Type B pancreatic cell (in vitro differentiated cells): ENCODE data around the gene FAM20C. TPM values are rescaled to one million over a fixed set of nuclear protein-coding genes. Genes with fewer than 3 reads are reported as not detected.

ENCODE experiments used
- DNase-seq: peaks from one replicate; pipeline ENCODE4 v3.0.0; 2021; ENCODE audit warnings: mixed read lengths; ENCODE audit not compliant: unreplicated experiment; ENCODE audit errors: extremely low spot score
- H3K27ac Mint-ChIP-seq: 2 replicates; pipeline ENCODE4 v1.8.0; 2021; ENCODE audit warnings: mild to moderate bottlenecking, mixed read lengths
- H3K27me3 Mint-ChIP-seq: 2 replicates; pipeline ENCODE4 v1.8.0; 2021; ENCODE audit warnings: mixed read lengths
- H3K36me3 Mint-ChIP-seq: 2 replicates; pipeline ENCODE4 v1.8.0; 2021; ENCODE audit warnings: mixed read lengths
- H3K4me1 Mint-ChIP-seq: one replicate; pipeline ENCODE4 v1.8.0; 2021; ENCODE audit warnings: mixed read lengths; ENCODE audit not compliant: unreplicated experiment
- H3K4me3 Mint-ChIP-seq: 2 replicates; pipeline ENCODE4 v1.8.0; 2021; ENCODE audit warnings: mild to moderate bottlenecking, mixed read lengths
- H3K9me3 Mint-ChIP-seq: 2 replicates; pipeline ENCODE4 v1.8.0; 2021; ENCODE audit warnings: mixed read lengths
- CTCF ChIP-seq: fragments of 200-600 bp; sonication (generic); conservative IDR thresholded peaks from 2 replicates; pipeline ENCODE4 v1.5.0; 2021; ENCODE audit warnings: antibody characterized with exemption, mild to moderate bottlenecking
- total RNA-seq: library from RNA; stranded (reverse); gene quantifications from 2 replicates; pipeline ENCODE4 v1.2.1, GENCODE V29; 2021; ENCODE audit warnings: low replicate concordance

FAM20C gene
- total RNA-seq, 1 donor from 2014 or later: 18.1 TPM

- H3K36me3 Mint-ChIP-seq: no peaks in the 10 kb centered on the region
- no peak for TF ChIP-seq CTCF
- H3K27me3 Mint-ChIP-seq: peaks cover 20% of the 10 kb centered on the region
- no peak for DNase-seq
- peaks cover 15% of the 10 kb centered on the region for H3K4me1 Mint-ChIP-seq
- no peaks in the 10 kb centered on the region for H3K9me3 Mint-ChIP-seq
- H3K4me3 Mint-ChIP-seq: no peak overlapping the region
- no peak overlapping the region for H3K27ac Mint-ChIP-seq
These were observed 29.6 kb upstream of the FAM20C start for GRCh38 chr7:162632-163297.

- DNase-seq: no peak
- Mint-ChIP-seq H3K4me1 (peaks cover 15% of the 10 kb centered on the region), H3K9me3 (no peaks in the 10 kb centered on the region), H3K27ac (no peak overlapping the region), H3K4me3 (no peak overlapping the region), H3K27me3 (peaks cover 17% of the 10 kb centered on the region), H3K36me3 (no peaks in the 10 kb centered on the region)
- no peak for TF ChIP-seq CTCF
These were observed 29.1 kb upstream of the FAM20C start for GRCh38 chr7:163298-163695.

- H3K9me3 Mint-ChIP-seq: no peaks in the 10 kb centered on the region
- no peaks in the 10 kb centered on the region for H3K36me3 Mint-ChIP-seq
- no peak for TF ChIP-seq CTCF
- H3K27me3 Mint-ChIP-seq: peaks cover 17% of the 10 kb centered on the region
- no peak overlapping the region for H3K4me3 Mint-ChIP-seq
- no peak for DNase-seq
- peaks cover 15% of the 10 kb centered on the region for H3K4me1 Mint-ChIP-seq
- no peak overlapping the region for H3K27ac Mint-ChIP-seq
These were observed 28.1 kb upstream of the FAM20C start for GRCh38 chr7:163971-164881.

- Mint-ChIP-seq H3K27me3 (peaks cover 22% of the 10 kb centered on the region), H3K9me3 (peaks cover 2% of the 10 kb centered on the region), H3K4me1 (peaks cover 15% of the 10 kb centered on the region), H3K27ac (peak overlapping the region; percentile 51), H3K36me3 (no peaks in the 10 kb centered on the region), H3K4me3 (no peak overlapping the region)
- no peak for TF ChIP-seq CTCF
- no peak for DNase-seq
These were observed 27.3 kb upstream of the FAM20C start for GRCh38 chr7:164882-165660.

- peak overlapping the region; percentile 51 for H3K27ac Mint-ChIP-seq
- no peaks in the 10 kb centered on the region for H3K36me3 Mint-ChIP-seq
- H3K27me3 Mint-ChIP-seq: peaks cover 26% of the 10 kb centered on the region
- DNase-seq: no peak
- no peak overlapping the region for H3K4me3 Mint-ChIP-seq
- H3K4me1 Mint-ChIP-seq: peaks cover 15% of the 10 kb centered on the region
- peaks cover 3% of the 10 kb centered on the region for H3K9me3 Mint-ChIP-seq
- TF ChIP-seq CTCF: no peak
These were observed 26.6 kb upstream of the FAM20C start for GRCh38 chr7:165661-166337.
